Right forelimb (tissue), 1 donor: ENCODE measurements around the gene LINGO3.
A peak's percentile ranks its signal among the peaks of the same experiment; 100 is the strongest.

Source experiments
- DNase-seq: peaks from one replicate; pipeline ENCODE4 v3.0.0-alpha.2; 2018

LINGO3 gene

DNA sequence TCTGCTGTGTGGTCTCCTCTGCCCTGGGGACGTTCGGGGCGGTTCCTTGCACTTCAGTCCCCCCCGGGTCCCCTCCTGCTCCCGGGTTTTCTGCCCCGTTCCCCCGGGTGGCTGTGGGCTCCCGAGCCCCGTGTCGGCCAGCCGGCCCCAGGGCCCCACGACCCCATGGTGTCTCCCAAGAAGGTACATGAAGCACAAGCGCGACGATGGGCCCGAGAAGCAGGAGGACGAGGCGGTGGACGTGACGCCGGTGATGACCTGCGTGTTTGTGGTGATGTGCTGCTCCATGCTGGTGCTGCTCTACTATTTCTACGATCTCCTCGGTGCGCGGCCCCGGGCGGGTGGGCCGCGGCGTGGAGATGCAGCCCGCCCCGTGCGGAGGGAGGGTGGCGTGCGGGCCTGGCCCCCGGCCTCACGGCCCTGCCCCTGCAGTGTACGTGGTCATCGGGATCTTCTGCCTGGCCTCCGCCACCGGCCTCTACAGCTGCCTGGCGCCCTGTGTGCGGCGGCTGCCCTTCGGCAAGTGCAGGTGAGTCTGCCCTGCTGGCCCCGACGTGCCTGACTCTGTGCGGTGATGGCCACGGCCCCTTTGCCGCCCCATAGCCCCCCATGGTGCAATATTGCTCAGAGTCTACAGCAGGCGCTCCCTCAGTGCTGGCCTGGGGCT, 31.8 kb upstream of the LINGO3 start:
- DNase-seq: no peak

DNA sequence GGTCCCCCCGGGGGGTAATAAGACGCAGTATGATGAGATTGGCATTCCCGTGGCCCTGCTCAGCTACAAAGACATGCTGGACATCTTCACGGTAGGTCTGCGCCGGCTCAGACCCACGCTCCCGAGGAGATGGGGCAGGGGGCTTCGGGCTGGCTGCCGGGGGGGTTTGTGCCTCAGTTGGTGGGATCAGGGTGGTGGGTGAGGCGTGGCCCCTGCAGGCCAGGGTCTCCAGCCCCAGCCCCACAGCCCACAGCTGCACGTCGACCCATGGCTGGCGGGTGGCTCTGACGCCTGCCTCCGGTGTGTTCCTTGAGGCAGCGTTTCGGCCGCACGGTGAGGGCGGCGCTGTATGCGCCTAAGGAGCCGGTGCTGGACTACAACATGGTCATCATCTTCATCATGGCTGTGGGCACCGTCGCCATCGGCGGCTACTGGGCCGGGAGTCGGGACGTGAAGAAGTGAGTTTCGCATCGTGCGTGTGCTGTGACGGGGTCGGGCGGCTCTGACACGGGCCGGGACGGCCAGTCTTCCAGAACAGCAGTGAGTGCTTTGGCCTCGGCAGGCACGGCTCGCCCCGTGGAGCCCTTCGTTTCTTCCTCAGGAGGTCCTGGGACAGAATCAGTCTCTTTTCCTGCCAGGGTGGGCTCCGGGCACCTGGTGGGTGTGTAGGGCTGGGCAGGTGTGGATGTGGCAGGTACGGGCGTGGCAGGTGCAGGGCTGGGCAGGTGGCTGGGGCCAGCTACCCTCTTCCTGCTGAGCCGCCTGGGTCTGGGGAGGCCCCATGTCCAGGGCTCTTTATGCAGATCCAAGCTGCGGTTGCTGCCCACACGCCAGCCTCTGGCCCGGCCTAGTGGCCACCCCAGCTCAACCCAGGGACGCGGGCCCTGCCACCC, 31.0 kb upstream of the LINGO3 start:
- no peak for DNase-seq

DNA sequence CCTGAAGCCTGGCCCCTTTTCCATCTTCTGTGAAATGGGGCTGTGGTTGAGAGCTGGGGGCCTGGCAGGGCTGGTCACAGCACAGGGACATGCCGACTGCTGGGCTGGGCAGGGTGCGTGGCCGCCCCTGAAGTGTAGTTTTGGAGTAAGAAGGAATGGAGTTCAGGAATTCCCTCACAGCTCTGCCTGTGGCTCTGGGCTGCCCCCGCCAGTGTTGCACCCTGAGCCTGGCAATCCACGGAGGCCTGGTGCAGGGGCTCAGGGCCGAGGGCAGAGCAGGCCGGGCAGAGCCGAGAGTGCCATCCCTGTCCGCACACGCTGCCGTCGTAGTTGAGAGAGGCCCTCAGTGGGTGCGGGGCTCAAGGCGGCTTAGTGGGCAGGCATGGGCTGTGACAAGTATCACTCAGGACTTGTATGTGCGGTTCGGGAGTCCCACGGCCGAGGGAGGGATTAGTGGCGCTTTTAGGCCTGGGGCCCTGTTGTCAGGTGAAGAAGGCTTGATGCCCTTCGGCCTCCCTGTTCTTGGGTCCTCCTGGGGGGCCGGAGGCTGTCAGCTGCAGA, 30.2 kb upstream of the LINGO3 start:
- DNase-seq: no peak

DNA sequence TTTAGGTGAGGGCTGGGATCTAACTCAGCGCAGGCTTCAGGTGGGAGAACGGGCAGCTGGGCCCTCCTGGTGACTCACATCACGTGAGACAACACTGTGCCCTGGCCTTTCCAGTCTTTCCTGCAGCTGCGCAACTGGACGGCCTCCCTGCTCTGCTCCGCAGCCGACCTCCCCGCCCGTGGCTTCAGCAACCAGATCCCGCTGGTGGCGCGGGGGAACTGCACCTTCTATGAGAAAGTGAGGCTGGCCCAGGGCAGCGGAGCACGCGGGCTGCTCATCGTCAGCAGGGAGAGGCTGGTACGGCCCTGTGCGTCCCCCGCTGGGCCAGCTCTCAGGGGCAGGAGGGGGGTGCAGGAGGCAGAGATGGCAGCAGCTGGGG, 29.4 kb upstream of the LINGO3 start:
- peak; percentile 72 for DNase-seq

DNA sequence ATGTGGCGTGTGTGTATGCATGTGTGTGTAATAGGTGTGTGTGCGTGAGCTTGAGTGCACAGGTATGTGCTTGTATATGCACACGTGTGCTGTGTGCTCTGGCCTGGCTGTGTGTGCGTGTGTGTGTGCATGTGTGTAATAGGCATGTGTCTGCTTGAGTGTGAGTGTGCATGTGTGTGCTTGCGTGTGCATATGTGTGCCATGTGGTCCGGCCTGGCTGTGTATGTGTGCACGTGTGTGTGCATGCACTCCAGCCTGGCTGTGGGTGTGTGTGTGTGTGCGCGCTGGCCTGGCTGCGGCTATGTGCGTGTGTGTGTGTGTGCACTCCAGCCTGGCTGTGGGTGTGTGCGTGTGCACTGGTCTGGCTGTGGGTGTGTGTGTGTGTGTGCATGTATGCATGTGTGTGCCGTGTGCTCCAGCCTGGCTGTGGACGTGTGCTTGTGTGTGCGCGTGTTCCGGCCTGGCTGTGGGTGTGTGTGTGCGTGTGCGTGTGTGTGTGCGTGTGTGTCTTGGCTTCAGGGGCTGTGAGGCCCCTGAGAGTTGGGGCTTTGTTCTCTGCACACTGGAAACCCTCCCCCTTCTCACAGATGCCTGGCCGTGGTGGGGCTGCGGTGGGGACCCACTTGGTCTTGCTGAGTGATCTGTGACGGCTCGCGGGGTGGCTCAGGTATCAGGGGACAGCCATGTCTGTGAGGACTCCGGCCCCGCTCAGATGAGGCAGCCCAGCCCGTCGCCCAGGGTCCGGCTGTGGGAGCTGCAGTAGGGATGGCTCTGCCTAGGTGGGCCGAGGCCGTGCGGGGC, 28.8 kb upstream of the LINGO3 start:
- no peak for DNase-seq

DNA sequence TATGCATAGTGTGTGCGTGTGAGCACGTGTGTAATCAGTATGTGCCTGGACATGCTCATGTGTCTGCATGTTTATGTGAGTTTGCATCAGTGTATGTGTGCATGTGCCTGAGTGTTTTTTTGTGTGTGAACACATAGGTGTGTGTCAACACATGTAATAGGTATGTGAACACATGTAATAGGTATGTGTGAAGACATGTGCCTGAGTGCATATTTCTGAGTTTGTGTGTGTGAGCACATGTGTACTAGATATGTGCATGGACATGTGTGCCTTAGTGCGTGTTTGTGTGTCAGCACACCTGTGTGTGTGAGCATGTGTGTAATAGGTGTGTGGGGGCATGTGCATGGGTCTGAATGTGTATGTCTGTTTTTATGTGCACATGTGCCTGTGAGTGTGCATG, 27.9 kb upstream of the LINGO3 start:
- no peak for DNase-seq

DNA sequence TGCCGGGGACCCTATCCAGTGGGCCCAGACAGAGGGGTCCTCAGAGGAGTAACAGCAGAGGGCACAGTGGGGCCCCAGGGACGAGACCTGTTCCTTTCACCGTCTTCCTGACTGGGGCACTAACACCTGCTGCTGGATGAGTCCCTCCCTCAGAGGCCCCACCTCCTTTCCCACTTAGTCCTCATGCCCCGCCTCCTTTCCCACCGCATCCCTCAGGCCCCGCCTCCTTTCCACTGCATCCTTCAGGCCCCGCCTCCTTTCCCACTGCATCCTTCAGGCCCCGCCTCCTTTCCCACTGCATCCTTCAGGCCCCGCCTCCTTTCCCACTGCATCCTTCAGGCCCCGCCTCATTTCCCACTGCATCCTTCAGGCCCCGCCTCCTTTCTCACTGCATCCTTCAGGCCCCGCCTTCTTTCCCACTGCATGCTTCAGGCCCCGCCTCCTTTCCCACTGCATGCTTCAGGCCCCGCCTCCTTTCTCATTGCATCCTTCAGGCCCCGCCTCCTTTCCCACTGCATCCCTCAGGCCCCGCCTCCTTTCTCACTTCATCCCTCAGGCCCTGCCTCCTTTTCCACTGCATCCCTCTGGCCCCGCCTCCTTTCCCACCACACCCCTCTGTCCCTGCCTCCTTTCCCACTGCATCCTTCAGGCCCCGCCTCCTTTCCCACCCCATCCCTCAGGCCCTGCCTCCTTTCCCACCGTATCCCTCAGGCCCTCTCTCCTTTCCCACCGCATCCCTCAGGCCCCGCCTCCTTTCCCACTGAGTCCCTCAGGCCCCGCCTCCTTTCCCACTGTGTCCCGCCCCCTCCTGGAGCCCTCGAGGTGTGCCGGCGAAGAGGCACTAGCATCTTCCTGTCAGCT, 27.3 kb upstream of the LINGO3 start:
- DNase-seq: no peak

DNA sequence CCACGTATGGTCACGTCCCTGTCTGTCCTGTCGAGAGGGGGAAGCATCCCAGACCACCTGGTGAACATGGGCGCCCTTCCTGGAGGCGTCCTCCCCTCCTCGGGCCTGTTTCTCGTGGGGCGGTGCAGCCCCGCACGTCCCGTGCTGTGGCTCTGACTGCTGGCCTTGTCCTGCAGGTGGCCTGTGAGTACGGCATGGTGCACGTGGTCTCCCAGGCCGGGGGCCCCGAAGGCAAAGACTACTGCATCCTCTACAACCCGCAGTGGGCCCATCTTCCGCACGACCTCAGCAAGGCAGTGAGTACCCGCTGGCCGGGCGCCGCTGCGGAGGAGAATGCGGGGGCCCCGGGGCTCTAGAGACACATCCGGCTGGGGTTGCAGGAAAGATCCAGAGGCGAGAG, 26.5 kb upstream of the LINGO3 start:
- no peak for DNase-seq

DNA sequence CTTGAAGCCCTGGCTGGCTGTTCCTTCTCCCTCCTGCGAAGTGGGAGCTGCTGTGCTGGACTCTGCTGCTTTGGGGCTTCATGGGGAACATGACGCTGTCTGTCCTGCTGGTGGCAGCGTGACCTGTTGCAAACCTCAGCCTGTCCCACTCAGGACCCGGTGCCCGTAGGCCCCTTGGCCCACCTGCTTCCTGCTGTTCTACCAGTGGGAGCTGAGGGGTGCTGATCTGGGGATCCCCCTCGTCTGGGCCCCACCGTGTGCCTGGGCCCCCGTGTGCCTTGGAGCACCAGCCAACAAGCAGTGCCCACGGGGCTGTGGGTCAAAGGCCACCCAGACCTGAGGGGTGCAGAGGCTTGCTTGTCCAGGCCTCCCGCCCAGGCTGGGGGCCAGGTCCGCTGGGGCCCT, 25.9 kb upstream of the LINGO3 start:
- no peak for DNase-seq

DNA sequence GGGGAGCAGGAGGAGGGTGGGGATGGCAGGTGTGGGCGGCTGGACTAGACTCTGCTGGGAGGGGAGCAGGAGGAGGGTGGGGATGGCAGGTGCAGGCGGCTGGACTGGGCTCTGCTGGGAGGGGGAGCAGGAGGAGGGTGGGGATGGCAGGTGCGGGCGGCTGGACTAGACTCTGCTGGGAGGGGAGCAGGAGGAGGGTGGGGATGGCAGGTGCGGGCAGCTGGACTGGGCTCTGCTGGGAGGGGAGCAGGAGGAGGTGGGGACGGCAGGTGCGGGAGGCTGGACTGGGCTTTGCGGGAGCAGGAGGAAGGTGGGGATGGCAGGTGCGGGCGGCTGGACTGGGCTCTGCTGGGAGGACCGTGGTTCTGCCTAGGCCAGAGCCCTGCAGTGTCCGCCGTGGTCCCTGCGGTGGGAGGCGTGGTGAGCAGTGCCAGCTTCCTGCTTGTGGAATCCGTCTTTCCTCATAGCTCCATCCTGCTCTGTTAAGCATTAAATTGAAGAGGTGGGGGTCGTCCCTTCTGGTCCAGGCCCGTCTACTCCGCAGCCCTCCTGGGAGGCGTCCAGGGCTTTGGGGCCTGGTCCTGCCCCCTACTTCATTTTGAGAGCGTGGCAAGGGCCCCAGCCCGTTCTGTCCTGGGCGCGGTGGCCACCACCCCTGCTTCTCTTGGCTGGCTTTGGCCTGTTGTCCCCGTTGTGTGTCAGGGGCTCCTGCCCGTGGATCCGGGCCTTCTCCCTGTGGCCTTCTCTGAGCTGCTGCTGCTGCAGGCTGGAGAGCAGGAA, 25.3 kb upstream of the LINGO3 start:
- DNase-seq: peak; percentile 69

DNA sequence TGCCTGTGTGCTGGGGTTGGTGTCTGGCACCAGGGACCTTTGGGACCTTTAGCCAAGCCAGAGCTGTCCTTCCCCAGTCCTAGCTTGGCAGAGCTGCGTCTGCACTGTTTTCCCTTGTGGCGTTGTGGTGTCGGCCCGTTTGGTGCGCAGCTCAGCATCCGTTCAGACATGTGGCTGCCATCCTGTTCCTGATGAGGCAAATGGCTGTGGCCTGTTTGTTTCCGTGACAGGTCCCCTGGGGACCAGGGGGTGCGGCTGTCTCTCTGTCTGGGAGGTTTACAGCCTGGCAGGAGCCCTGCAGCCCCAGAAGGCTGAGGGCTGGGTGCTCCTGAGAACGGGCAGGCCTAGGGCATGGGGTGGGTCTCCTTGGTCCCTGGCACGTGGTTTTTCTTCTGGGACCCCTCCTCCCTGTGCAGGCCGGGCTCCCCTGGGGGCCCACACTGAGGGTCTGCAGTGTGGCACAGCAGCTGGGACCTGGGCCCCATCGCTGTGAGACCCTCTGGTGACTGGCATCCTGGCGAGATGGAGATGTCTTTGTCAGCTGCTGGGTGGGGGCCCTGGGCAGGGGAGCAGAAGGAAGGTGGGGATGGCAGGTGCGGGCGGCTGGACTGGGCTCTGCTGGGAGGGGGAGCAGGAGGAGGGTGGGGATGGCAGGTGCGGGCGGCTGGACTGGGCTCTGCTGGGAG, 24.5 kb upstream of the LINGO3 start:
- DNase-seq: no peak

DNA sequence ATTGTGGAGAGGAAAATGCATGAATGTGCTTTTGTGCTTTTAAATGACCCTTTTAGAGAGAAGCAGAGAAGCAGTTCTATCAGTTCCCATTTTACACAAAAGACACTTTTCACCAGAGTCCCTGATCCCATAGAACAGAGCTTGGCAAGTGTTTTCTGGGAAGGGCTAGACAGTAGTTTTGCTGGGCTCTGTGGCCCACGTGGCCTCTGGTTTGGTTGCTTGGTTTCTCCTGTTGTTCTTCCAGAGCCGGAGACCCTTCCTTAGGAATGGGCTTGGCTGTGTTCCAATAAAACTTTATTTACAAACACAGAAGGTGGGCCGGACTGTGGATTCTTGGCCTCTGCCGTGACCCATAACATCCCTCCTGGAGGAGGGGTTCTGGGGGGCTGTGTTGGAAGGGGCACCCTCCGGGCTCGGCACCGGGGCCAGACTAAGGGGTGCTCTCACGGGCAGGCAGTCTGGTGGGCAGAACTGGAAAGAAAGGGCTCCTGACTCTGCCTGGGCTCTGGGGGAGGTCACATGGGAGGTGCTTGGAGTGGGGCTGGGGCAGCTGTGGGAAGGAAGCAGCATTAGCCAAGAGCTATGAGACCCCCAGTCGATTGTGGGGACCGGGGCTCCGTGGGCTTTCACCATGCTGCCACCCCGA, 23.8 kb upstream of the LINGO3 start:
- DNase-seq: no peak

DNA sequence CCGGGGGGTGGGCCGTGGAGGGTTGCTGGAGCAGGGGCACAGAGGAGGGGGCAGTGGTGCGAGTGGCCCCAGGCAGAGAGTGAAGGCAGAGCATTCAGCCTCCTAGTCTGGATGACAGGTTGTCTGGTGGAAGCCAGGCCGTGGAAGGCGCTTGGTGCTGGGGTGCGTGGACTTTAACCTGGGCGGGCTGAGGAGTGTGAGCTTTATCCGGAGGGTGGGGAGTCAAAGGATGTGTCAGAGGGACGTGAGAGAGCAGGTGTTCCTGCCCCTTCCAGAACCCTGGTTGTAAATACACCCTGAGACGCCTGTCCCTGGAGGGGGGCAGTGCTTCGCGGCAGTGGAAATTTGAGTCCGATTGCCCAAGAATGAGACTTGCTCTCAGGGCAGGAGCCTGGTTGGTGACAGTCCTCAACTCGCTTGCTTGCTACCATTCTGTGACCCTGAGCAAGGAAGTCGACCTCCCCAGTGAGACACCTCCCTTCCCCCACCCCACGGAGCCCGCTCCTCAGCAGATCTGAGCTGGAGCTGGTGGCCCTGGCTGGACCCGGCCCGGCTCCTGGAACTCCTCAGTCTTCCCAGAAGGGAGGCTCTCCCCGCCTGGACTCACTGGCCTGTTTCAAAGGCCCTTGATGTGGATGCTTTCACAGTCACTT, 22.8 kb upstream of the LINGO3 start:
- no peak for DNase-seq

DNA sequence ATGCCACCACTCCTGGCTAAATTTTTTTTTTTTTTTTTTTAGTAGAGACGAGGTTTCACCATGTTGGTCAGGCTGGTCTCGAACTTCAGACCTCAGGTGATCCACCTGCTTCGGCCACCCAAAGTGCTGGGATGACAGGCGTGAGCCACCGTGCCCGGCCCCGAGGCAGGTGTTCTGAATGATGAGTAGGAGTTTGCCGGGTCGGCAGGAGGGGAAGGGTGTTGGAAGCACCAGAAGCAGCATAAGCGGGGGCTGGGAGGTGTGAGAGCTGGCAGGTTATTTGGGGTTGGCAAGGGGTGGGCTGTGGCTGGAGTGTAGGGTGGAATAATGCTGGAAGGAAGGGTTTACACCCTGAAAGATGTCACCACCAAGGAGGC, 22.3 kb upstream of the LINGO3 start:
- no peak for DNase-seq

DNA sequence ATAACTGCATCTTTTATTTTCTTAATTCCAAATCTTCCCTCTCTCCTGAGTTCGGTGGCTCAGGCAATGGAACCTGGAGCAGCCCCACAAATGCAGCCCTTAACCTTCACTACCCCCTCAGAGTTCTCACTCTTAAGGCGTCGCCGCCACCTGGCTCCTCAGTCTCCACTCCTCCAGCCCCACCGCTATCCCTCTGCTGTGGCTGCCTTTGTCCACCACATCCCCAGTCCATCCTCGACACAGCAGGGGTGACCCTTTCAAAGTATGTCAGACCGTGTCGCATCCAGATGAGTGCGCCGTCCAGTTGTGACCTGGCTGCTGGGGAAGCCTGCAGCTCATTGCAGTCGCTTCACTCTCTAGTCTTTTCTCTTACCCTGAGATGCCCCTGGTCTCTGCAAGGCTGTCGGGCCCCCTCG, 21.6 kb upstream of the LINGO3 start:
- no peak for DNase-seq

DNA sequence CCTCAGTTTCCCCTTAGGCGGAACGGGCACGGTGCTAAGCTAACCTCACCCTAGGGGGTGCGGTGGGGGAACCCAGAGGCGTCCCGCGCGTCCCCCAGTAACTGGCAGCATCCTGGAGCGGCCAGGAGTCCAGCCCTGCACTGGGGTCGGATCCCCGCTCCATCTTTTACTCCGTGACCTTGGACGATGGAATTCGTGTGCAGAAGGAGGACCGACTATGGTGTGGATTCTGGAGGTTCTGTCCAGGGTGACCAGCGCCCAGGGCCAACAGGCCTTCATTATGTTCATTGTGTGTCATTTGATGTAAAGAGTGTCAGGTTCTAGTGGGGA, 21.2 kb upstream of the LINGO3 start:
- no peak for DNase-seq

DNA sequence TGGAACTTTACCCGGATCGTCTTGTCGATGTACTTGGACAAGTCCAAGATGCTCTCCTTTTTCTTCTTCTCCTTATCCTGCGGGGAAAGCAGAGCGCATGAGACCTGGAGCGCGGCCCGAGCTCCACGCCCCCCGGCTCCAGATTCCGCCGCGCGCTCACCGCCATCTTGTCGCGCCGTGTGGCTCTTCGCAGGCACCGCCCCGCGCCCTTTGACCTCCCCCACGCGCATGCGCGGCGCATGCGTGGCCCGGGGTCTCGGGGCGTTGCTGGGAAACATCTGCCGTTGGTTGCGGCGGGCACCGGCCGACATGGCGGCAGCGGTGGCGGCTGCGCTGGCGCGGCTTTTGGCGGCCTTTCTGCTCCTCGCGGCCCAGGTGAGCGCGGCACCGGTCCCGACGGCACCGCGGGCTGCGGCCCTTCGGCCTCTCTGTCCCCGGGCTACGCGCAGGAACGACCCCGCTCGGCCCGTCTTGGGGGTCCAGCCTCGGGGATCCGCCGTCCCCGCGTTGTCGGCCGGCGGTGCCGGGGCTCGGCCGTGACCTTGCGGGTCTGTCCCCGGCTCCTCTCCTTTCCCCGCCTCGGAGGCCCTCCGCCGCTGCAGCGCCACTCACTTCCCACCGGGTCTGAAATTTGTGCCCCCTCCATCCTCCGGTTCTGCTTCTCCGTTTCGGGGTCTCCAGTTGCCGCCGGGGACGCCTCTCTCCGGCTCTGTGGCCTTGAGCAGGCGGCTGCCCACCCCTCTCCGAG, 20.6 kb upstream of the LINGO3 start, which contains the start of the genes LSM7 and SPPL2B:
Gene LSM7 (minus strand): TSS at position 186 of the 748 bp plus-strand sequence. CDS start 20 bp downstream, at position 166.
Gene SPPL2B (plus strand): TSS at position 284 of the 748 bp plus-strand sequence. CDS start 26 bp downstream, at position 310.
- DNase-seq: peak; percentile 95

DNA sequence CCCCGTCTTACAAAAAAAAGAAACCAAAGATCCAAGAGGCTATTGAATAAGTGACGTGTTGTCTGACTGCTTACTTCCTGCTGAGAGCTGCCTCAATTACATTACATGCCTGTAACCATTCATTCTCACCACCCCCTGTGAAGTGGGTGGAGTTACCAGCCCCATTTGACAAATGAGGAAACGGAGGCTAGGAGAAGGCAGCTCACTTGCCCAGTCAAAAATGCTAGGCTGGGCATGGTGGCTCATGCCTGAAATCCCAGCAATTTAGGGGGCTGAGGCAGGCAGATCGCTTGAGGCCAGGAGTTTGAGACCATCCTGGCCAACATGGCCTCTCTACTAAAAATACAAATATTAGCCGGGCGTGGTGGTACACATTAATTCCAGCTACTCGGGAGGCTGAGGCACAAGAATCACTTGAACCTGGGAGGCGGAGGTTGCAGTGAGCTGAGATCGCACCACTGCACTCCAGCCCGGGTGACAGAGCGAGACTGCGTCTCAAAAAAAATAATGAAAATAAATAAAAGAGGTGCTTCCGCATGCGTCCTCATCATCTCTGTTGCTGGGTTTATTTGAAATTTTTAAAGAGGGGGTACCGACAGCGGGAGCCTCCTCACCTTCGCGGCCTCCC, 19.9 kb upstream of the LINGO3 start:
- DNase-seq: no peak
